ENCODE results near the gene OSBPL5. TPM values are rescaled to one million over a fixed set of nuclear protein-coding genes. Genes with fewer than 3 reads are reported as not detected.

OSBPL5 gene
- total RNA-seq, 1 experiment from 2014 or later = 16.1 TPM

- Mint-ChIP-seq H3K4me1 (peaks cover 0 to 2% of the 10 kb centered on the region in 2 experiments; a peak in 2 of 4 replicates), H3K9me3 (peaks cover 4 to 10% of the 10 kb centered on the region in 2 experiments; a peak in 3 of 5 replicates), H3K27ac (no peak overlapping the region), H3K27me3 (ENCODE audit: low read depth) (peaks cover 12% of the 10 kb centered on the region), H3K36me3 (ENCODE audit: insufficient read depth in 1 of 3, low read depth in 3 of 3) (peaks cover 0 to 3% (median 2%) of the 10 kb centered on the region in 3 experiments; a peak in 1 of 7 replicates), H3K4me3 (no peak overlapping the region)
- no peak overlapping the region for H2BK120ac ChIP-seq (ENCODE audit: low read depth, low read length, poor library complexity, severe bottlenecking)
- no peak overlapping the region for H2AK5ac ChIP-seq (ENCODE audit: insufficient read length, low read length)
- H3K18ac ChIP-seq (ENCODE audit: insufficient read length, low read depth, low read length) = no peak overlapping the region
- no peaks in the 10 kb centered on the region for H4K20me1 ChIP-seq (ENCODE audit: control insufficient read depth, insufficient read depth, insufficient read length)
- H2AFZ ChIP-seq (ENCODE audit: low read length) = no peak overlapping the region
- no peaks in the 10 kb centered on the region for H3K27me3 ChIP-seq (ENCODE audit: insufficient read depth, low read length)
- H3K4me1 ChIP-seq (ENCODE audit: insufficient read depth, low read length) = no peaks in the 10 kb centered on the region
- no peak overlapping the region for H3K27ac ChIP-seq (ENCODE audit: insufficient read length, low read depth, low read length)
- no peak overlapping the region for H4K8ac ChIP-seq (replicated peaks; ENCODE audit: insufficient read length, low read depth, low read length)
- H2BK15ac ChIP-seq (ENCODE audit: low read depth, low read length) = no peak overlapping the region
- no peak overlapping the region for H3T11ph ChIP-seq (ENCODE audit: low read length)
- WGBS (ENCODE audit: extremely low coverage, insufficient read length, low lambda C conversion rate) = no CpG with 5 or more reads among the region's 5 CpGs
- H3K4me2 ChIP-seq (ENCODE audit: insufficient read depth, insufficient read length, low read length) = no peak overlapping the region
- H2BK20ac ChIP-seq (ENCODE audit: low read depth, low read length, poor library complexity, severe bottlenecking) = no peak overlapping the region
- no peak overlapping the region for H3K23ac ChIP-seq (ENCODE audit: insufficient read length, low read depth, low read length)
- TF ChIP-seq CTCF (conservative IDR thresholded peaks at IDR 0.05) = no peak
- H3K79me2 ChIP-seq (ENCODE audit: insufficient read depth, low read length) = no peaks in the 10 kb centered on the region
- no peak overlapping the region for H3K14ac ChIP-seq (ENCODE audit: insufficient read depth, low read length)
- no peaks in the 10 kb centered on the region for H3K23me2 ChIP-seq (ENCODE audit: insufficient read length, low read depth, low read length, poor library complexity, severe bottlenecking)
- no peak overlapping the region for H2BK5ac ChIP-seq (ENCODE audit: insufficient read length, low read length)
- H2BK12ac ChIP-seq (ENCODE audit: insufficient read length, low read depth, low read length) = no peak overlapping the region
- no peaks in the 10 kb centered on the region for H3K9me3 ChIP-seq (ENCODE audit: control insufficient read depth, low read depth, low read length)
- no peak overlapping the region for H4K91ac ChIP-seq (ENCODE audit: insufficient read length, low read depth, low read length)
- no peaks in the 10 kb centered on the region for H3K79me1 ChIP-seq (ENCODE audit: insufficient read depth, low read depth, low read length, poor library complexity, severe bottlenecking)
- H4K5ac ChIP-seq (ENCODE audit: insufficient read length, low read depth, low read length) = no peak overlapping the region
- no peak for DNase-seq
- H3K4ac ChIP-seq (ENCODE audit: low read depth, low read length) = no peak overlapping the region
- H3K56ac ChIP-seq (ENCODE audit: insufficient read length, low read depth, low read length) = no peak overlapping the region
- H3K9ac ChIP-seq (ENCODE audit: extremely low read depth, insufficient read length, low read length) = no peak overlapping the region
Measured at GRCh38 chr11:3180869-3181268, 15.8 kb upstream of the OSBPL5 start.
